HG03103 (cell line): Measurements from ENCODE around the gene TMEM269.

ENCODE experiments used
- ATAC-seq: cut with Tn5 transposase; IDR thresholded peaks from one replicate; pipeline ENCODE4 v1.9.1; 2021; ENCODE audit warnings: low read depth; ENCODE audit not compliant: unreplicated experiment

The TMEM269 gene

GRCh38 chr1:42846257-42847110 is 61.7 kb downstream of the TMEM269 start, which contains the start of gene ZNF691:
TSS of gene ZNF691 (plus strand) at chr1:42846613. CDS start at chr1:42849659, 3,046 bp downstream.
- ATAC-seq, result peak; percentile 79

GRCh38 chr1:42847111-42847595 is 62.4 kb downstream of the TMEM269 start:
- ATAC-seq, result no peak

- no peak for ATAC-seq
Observed at GRCh38 chr1:42847721-42848460, 63.1 kb downstream of the TMEM269 start.

GRCh38 chr1:42848823-42849537 is 64.2 kb downstream of the TMEM269 start:
- no peak for ATAC-seq

GRCh38 chr1:42849944-42850343 is 65.2 kb downstream of the TMEM269 start:
- ATAC-seq, result no peak
